ENCODE measurements around the gene C2orf92. TPM values are rescaled to one million over a fixed set of nuclear protein-coding genes. Genes with fewer than 3 reads are reported as not detected.

Gene C2orf92
- total RNA-seq, 4 donors from 2014 or later: 8.6 to 23.7 (median 12.2) TPM

- no peak for TF ChIP-seq CTCF (IDR thresholded peaks at IDR 0.05; ENCODE audit: low read depth)
Measured at GRCh38 chr2:97720746-97721145, 51.2 kb downstream of the C2orf92 start.

- no peak for TF ChIP-seq CTCF (IDR thresholded peaks at IDR 0.05; ENCODE audit: low read depth)
Measured at GRCh38 chr2:97722227-97722626, 52.7 kb downstream of the C2orf92 start.

- no peak for TF ChIP-seq CTCF (IDR thresholded peaks at IDR 0.05; ENCODE audit: low read depth)
Measured at GRCh38 chr2:97723156-97724072, 53.9 kb downstream of the C2orf92 start.

- no peak for TF ChIP-seq CTCF (IDR thresholded peaks at IDR 0.05; ENCODE audit: low read depth)
Measured at GRCh38 chr2:97724073-97724410, 54.5 kb downstream of the C2orf92 start.

GRCh38 chr2:97724501-97724900 is 55.0 kb downstream of the C2orf92 start:
- no peak for TF ChIP-seq CTCF (IDR thresholded peaks at IDR 0.05; ENCODE audit: low read depth)

GRCh38 chr2:97724946-97725688 is 55.6 kb downstream of the C2orf92 start:
- TF ChIP-seq CTCF (IDR thresholded peaks at IDR 0.05; ENCODE audit: low read depth): no peak

Data from subcutaneous adipose tissue (tissue), 4 donors.